ENCODE results near the gene NRG3. TPM values are rescaled to one million over a fixed set of nuclear protein-coding genes. Genes with fewer than 3 reads are reported as not detected.

Gene NRG3
- total RNA-seq, 2 donors from 2014 or later, result 0.41 TPM; not detected in 1

GRCh38 chr10:82888809-82889455, 1013.9 kb downstream of the NRG3 start:
- Histone ChIP-seq H3K9me3 (no peaks in the 10 kb centered on the region), H3K36me3 (no peaks in the 10 kb centered on the region), H3K4me1 (ENCODE audit: control insufficient read depth in 1 of 2, low read depth in 2 of 2) (no peaks in the 10 kb centered on the region), H3K4me3 (no peak overlapping the region), H3K27ac (no peak overlapping the region), H3K27me3 (replicated peaks; ENCODE audit: insufficient read depth) (no peaks in the 10 kb centered on the region)
- ATAC-seq (ENCODE audit: insufficient number of reproducible peaks, low FRiP score, low read depth) (no peak), DNase-seq (ENCODE audit: low spot score) (no peak)
- TF ChIP-seq CTCF (IDR thresholded peaks at IDR 0.05), result no peak

- no peaks in the 10 kb centered on the region for H3K36me3 ChIP-seq
- DNase-seq (ENCODE audit: low spot score) (no peak), ATAC-seq (ENCODE audit: insufficient number of reproducible peaks, low FRiP score, low read depth) (no peak)
- no peak overlapping the region for H3K4me3 ChIP-seq
- H3K27ac ChIP-seq, result no peak overlapping the region
- H3K4me1 ChIP-seq (ENCODE audit: control insufficient read depth in 1 of 2, low read depth in 2 of 2), result no peaks in the 10 kb centered on the region
- H3K9me3 ChIP-seq, result no peaks in the 10 kb centered on the region
- H3K27me3 ChIP-seq (replicated peaks; ENCODE audit: insufficient read depth), result no peaks in the 10 kb centered on the region
- TF ChIP-seq CTCF (IDR thresholded peaks at IDR 0.05), result no peak
Measured at GRCh38 chr10:82889728-82890127, 1014.7 kb downstream of the NRG3 start.

- H3K27ac ChIP-seq, result no peak overlapping the region
- DNase-seq (ENCODE audit: low spot score) (no peak), ATAC-seq (ENCODE audit: insufficient number of reproducible peaks, low FRiP score, low read depth) (no peak)
- H3K4me3 ChIP-seq, result no peak overlapping the region
- H3K4me1 ChIP-seq (ENCODE audit: control insufficient read depth in 1 of 2, low read depth in 2 of 2), result no peaks in the 10 kb centered on the region
- H3K36me3 ChIP-seq, result no peaks in the 10 kb centered on the region
- H3K27me3 ChIP-seq (replicated peaks; ENCODE audit: insufficient read depth), result no peaks in the 10 kb centered on the region
- no peak for TF ChIP-seq CTCF (IDR thresholded peaks at IDR 0.05)
- no peaks in the 10 kb centered on the region for H3K9me3 ChIP-seq
Measured at GRCh38 chr10:82890573-82890972, 1015.6 kb downstream of the NRG3 start.

- DNase-seq (ENCODE audit: low spot score) (no peak), ATAC-seq (ENCODE audit: insufficient number of reproducible peaks, low FRiP score, low read depth) (no peak)
- Histone ChIP-seq H3K27ac (no peak overlapping the region), H3K4me1 (ENCODE audit: control insufficient read depth in 1 of 2, low read depth in 2 of 2) (no peaks in the 10 kb centered on the region), H3K27me3 (replicated peaks; ENCODE audit: insufficient read depth) (no peaks in the 10 kb centered on the region), H3K9me3 (no peaks in the 10 kb centered on the region), H3K36me3 (no peaks in the 10 kb centered on the region), H3K4me3 (no peak overlapping the region)
- TF ChIP-seq CTCF (IDR thresholded peaks at IDR 0.05), result no peak
Measured at GRCh38 chr10:82908096-82908495, 1033.1 kb downstream of the NRG3 start.

GRCh38 chr10:82908751-82909150, 1033.8 kb downstream of the NRG3 start:
- Histone ChIP-seq H3K27ac (no peak overlapping the region), H3K9me3 (no peaks in the 10 kb centered on the region), H3K4me1 (ENCODE audit: control insufficient read depth in 1 of 2, low read depth in 2 of 2) (no peaks in the 10 kb centered on the region), H3K4me3 (no peak overlapping the region), H3K27me3 (replicated peaks; ENCODE audit: insufficient read depth) (no peaks in the 10 kb centered on the region), H3K36me3 (no peaks in the 10 kb centered on the region)
- TF ChIP-seq CTCF (IDR thresholded peaks at IDR 0.05), result no peak
- DNase-seq (ENCODE audit: low spot score) (no peak), ATAC-seq (ENCODE audit: insufficient number of reproducible peaks, low FRiP score, low read depth) (no peak)

Data from thoracic aorta (tissue), 2 donors.